Retinal pigment epithelial cell (primary cell): Measurements from ENCODE around the gene CEP152.

Experiments
- DNase-seq: peaks from one replicate; pipeline ENCODE4 v3.0.0-alpha.2; 2010; ENCODE audit warnings: low read depth
- H3K4me3 ChIP-seq: 2 replicates; pipeline ENCODE4 v1.5.1; 2011; ENCODE audit warnings: mild to moderate bottlenecking, low read length, control low read depth, moderate library complexity
- TF ChIP-seq, protein P1 (sequence below): conservative IDR thresholded peaks from 2 replicates; pipeline ENCODE4 v1.5.1; 2011; ENCODE audit warnings: low read depth, low read length, control low read depth, inconsistent platforms

The CEP152 gene

DNA sequence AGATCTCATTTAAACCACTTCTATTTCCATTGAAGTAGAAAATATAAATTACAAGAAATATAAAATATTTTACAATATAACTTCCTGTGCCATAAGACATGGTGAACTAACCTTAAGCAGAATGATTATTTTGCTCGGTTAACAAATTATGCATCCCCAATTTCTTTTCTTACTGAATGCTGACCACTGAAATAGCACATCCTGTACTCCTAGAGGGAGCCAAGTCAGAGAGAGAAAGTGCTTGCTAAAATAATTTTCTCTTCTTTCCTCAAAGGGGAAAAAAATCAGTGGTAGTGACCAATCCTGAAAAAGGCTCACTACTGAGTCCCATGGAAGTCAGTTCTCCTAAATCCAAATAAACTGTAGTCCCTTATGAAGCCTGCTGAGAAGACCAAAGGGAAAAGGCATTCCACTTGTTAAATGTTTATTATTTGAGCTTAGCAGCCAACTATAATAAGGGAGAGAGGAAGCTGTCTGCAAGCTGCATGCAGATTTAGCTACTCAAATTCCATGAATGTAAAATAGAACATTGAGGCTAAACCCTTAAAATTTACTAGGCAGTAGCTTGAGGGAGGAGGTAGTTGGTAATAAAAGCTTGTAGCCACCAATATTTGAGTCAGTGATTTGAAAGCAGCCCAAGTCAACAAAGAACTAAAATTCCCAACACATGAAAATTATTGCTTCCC is 33.1 kb downstream of the CEP152 start:
- no peak overlapping the region for H3K4me3 ChIP-seq
- TF ChIP-seq, protein P1, sequence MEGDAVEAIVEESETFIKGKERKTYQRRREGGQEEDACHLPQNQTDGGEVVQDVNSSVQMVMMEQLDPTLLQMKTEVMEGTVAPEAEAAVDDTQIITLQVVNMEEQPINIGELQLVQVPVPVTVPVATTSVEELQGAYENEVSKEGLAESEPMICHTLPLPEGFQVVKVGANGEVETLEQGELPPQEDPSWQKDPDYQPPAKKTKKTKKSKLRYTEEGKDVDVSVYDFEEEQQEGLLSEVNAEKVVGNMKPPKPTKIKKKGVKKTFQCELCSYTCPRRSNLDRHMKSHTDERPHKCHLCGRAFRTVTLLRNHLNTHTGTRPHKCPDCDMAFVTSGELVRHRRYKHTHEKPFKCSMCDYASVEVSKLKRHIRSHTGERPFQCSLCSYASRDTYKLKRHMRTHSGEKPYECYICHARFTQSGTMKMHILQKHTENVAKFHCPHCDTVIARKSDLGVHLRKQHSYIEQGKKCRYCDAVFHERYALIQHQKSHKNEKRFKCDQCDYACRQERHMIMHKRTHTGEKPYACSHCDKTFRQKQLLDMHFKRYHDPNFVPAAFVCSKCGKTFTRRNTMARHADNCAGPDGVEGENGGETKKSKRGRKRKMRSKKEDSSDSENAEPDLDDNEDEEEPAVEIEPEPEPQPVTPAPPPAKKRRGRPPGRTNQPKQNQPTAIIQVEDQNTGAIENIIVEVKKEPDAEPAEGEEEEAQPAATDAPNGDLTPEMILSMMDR = no peak
- DNase-seq = no peak

DNA sequence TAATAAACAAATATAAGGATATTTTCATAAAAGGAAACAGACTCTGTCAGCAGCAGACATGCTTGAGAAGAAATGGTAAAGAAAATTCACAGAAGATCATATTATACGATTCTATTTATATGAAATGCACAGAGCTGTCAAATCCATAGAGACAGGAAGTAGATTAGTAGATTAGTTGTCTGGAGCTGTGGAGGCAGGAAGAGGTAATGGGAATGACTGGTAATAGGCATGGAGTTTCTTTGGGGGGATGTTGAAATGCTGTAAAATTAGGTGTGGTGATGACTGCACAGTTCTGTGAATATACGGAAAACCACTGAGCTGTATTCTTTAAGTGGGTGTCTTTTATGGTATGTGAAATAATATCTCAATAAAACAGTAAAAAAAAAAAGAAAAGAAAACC is 35.3 kb downstream of the CEP152 start:
- TF ChIP-seq, protein P1 = no peak
- no peak for DNase-seq
- no peak overlapping the region for H3K4me3 ChIP-seq

DNA sequence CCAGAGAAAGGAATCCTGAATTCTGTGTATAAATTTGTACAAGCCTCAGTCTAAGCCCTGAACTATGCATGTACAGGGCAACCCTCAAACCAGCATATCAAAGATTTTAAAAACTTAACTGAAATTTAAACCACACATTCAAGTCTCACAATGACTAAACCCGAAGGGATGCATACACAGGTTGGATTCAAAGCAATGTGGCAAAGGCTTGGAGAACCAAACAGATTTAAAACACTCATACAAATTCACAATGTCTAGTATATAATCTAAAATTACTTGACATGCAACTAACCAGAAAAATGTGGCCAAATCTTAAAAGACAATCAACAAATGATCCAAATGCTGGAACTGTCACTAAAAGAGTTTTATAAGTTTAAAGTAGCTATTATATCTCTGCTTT is 36.4 kb downstream of the CEP152 start:
- no peak for DNase-seq
- TF ChIP-seq, protein P1 = no peak

DNA sequence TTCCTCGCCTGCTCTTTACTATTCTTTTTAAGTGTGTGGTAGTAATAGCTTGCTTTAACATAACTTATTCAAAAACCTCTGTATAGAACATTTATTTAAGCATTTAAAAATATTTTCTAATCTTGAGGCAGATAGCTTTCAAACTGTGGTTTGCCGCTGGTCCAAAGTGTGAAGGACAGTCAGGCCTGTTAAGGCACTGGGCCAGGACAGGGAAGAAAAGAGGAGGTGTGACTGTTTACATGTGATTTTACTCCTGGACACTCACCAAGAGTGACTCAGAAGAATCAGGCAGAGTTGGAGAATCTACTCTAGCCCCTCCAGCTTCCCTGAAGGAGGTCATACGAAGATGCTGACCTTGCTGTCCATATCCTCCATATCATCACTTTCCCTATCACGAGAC is 44.7 kb downstream of the CEP152 start:
- TF ChIP-seq, protein P1 = no peak
- no peak for DNase-seq

More for the DNA sequence above, 36.4 kb downstream of the CEP152 start:
- H3K4me3 ChIP-seq = no peak overlapping the region

DNA sequence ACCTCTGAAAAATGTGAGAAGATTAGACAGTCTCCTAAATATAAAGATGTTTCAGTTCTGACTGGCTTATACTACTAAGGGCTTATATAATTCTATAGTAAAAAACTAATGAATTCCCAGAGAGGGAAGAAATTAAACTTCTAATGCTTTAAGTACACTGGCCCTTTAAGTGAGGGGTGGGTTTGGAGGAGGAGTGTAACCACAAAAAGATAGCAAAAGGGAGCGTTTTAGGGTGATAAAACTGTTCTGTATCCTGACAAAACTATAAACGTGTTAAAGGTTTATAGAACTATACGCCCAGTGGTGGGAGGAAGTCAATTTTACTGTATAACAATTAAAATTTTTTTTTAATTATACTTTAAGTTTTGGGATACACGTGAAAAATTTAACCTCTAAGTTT is 45.8 kb downstream of the CEP152 start:
- no peak for DNase-seq
- TF ChIP-seq, protein P1 = no peak

More for the DNA sequence above, 44.7 kb downstream of the CEP152 start:
- no peak overlapping the region for H3K4me3 ChIP-seq

DNA sequence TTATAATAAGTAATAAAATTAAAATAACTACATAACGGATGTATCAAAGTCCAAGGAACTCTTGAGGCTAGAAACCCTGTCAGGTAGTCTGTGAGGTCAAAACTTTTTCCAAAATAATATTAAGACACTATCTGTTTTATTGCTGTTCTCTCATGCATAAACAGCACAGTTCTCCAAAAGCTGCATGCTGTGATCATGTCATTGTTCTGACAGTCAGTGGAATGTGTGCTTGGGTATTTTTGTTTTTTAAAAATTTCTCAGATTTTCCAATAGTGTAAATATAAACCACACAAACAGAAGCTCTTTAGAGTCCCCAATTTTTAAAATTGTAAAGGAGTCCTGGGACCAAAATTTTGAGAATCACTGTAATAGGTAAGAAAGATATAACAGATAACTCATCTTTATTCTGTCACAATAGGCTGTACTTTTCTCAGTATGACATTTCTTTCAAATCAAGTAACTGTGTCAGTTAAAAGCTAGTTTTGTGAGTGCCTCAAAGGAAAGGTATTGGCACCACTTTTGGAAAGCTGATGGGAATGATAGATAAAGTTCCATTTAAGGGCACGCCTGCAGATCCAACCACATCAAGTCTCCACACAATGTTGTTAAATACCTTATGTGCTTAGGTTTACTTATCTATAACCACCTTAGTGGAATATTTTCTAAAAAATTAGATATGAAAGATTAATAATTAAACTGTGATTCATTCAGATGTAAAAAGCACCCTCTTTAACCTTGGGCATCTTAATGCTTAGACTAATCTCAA is 49.3 kb downstream of the CEP152 start:
- DNase-seq = no peak
- H3K4me3 ChIP-seq = no peak overlapping the region
- TF ChIP-seq, protein P1 = no peak

More for the DNA sequence above, 45.8 kb downstream of the CEP152 start:
- no peak overlapping the region for H3K4me3 ChIP-seq

DNA sequence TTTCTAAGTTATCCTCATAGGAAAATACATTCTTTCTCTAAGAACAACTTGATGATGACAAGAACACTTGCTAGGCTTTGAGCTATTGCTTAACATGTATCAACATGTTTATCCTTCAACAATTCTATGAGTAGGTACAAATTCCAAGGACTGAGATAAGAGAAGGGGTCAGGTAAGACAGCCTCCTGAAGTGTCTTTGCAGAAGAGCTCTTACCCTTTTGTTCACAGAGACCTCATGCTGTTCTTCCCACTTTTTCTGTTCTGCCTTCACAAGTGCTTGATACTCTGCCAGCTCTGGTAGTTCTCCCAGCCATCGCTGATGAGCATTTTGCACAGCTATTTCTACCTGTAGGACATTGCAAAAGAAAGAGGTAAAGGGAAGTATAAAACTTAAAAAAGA is 50.9 kb downstream of the CEP152 start:
- TF ChIP-seq, protein P1 = no peak
- no peak overlapping the region for H3K4me3 ChIP-seq
- DNase-seq = no peak
